Cardiac muscle cell (in vitro differentiated cells and primary cell): ENCODE results near the gene EIF5A2. TPM values are rescaled to one million over a fixed set of nuclear protein-coding genes. Genes with fewer than 3 reads are reported as not detected.

Source experiments
- DNase-seq, 2 donors: peaks; one replicate each; pipeline versions ENCODE4 v3.0.0 to v3.0.0-alpha.2; 2010 to 2017; ENCODE audit warnings: low read depth in 1 of 2, low spot score in 1 of 2
- H3K27ac ChIP-seq: fragments of 200-600 bp; sonication (generic); 2 replicates; pipeline ENCODE4 v1.5.1; 2016
- H3K27me3 ChIP-seq: fragments of 200-600 bp; sonication (generic); 2 replicates; pipeline ENCODE4 v1.6.0; 2016; ENCODE audit warnings: control low read depth
- H3K36me3 ChIP-seq: fragments of 200-600 bp; sonication (generic); 2 replicates; pipeline ENCODE4 v1.5.1; 2016; ENCODE audit warnings: control low read depth
- H3K4me1 ChIP-seq: fragments of 200-600 bp; sonication (generic); 2 replicates; pipeline ENCODE4 v1.8.1; 2017; ENCODE audit warnings: low read depth, mild to moderate bottlenecking, mixed run types
- H3K4me3 ChIP-seq: fragments of 200-600 bp; sonication (generic); 2 replicates; pipeline ENCODE4 v1.5.1; 2016; ENCODE audit warnings: mild to moderate bottlenecking
- H3K9me3 ChIP-seq: fragments of 200-600 bp; sonication (generic); 2 replicates; pipeline ENCODE4 v1.5.1; 2017; ENCODE audit warnings: low read depth, mild to moderate bottlenecking, control low read depth
- CTCF ChIP-seq: IDR thresholded peaks from 2 replicates; pipeline ENCODE4 v1.5.1; 2012; ENCODE audit warnings: low read depth, mild to moderate bottlenecking, low read length
- polyA plus RNA-seq: library from polyadenylated mRNA; unstranded; fragments of >200 nt; fragmentation: Nextera tagmentation; extraction: Ambion mirVana; gene quantifications from 2 replicates; pipeline ENCODE4 v1.2.1, GENCODE V29; 2016
- total RNA-seq: library from RNA; depleted of rRNA; stranded (reverse); fragments of >200 nt; gene quantifications from 2 replicates; pipeline ENCODE4 v1.2.3, GENCODE V29; 2016

Gene EIF5A2
- total and polyA plus RNA-seq, 2 experiments from 2014 or later = 1.3 to 7.3 TPM

- H3K9me3 ChIP-seq = no peaks in the 10 kb centered on the region
- no peaks in the 10 kb centered on the region for H3K36me3 ChIP-seq
- no peaks in the 10 kb centered on the region for H3K4me1 ChIP-seq
- H3K4me3 ChIP-seq = no peak overlapping the region
- DNase-seq = no peak
- TF ChIP-seq CTCF = no peak
- no peaks in the 10 kb centered on the region for H3K27me3 ChIP-seq
- H3K27ac ChIP-seq = no peak overlapping the region
Measured at GRCh38 chr3:170876537-170876936, 31.9 kb downstream of the EIF5A2 start.

GRCh38 chr3:170869645-170870593 is 38.5 kb downstream of the EIF5A2 start, which contains the start of gene RPL22L1:
Gene RPL22L1 (minus strand): TSS chr3:170870195. CDS start chr3:170870167, 28 bp downstream.
- peak within 1 kb of the TSS; percentile 52 for H3K4me3 ChIP-seq
- H3K27ac ChIP-seq = peak within 1 kb of the TSS; percentile 93
- peaks cover 8% of the 10 kb centered on the region for H3K4me1 ChIP-seq
- no peak for TF ChIP-seq CTCF
- no peaks in the 10 kb centered on the region for H3K9me3 ChIP-seq
- peak; percentile 96 to 97 for DNase-seq
- H3K27me3 ChIP-seq = no peaks in the 10 kb centered on the region
- peaks cover 26% of the 10 kb centered on the region for H3K36me3 ChIP-seq

GRCh38 chr3:170869239-170869590 is 39.2 kb downstream of the EIF5A2 start:
- peak overlapping the region; percentile 52 for H3K4me3 ChIP-seq
- H3K27ac ChIP-seq = peak overlapping the region; percentile 93
- DNase-seq = peak in 1 of 2 donors; percentile 9
- no peak for TF ChIP-seq CTCF
- H3K27me3 ChIP-seq = no peaks in the 10 kb centered on the region
- H3K4me1 ChIP-seq = peaks cover 8% of the 10 kb centered on the region
- H3K9me3 ChIP-seq = no peaks in the 10 kb centered on the region
- H3K36me3 ChIP-seq = peaks cover 26% of the 10 kb centered on the region

GRCh38 chr3:170868577-170869238 is 39.7 kb downstream of the EIF5A2 start:
- Histone ChIP-seq H3K36me3 (peaks cover 26% of the 10 kb centered on the region), H3K4me1 (peaks cover 8% of the 10 kb centered on the region), H3K27ac (peak overlapping the region; percentile 93), H3K27me3 (no peaks in the 10 kb centered on the region), H3K9me3 (no peaks in the 10 kb centered on the region), H3K4me3 (peak overlapping the region; percentile 52)
- no peak for DNase-seq
- no peak for TF ChIP-seq CTCF

GRCh38 chr3:170867143-170867937 is 41.1 kb downstream of the EIF5A2 start:
- peak overlapping the region; percentile 52 for H3K4me3 ChIP-seq

More at GRCh38 chr3:170867143-170867937, 41.1 kb downstream of the EIF5A2 start:
- Histone ChIP-seq H3K27me3 (no peaks in the 10 kb centered on the region), H3K27ac (peak overlapping the region; percentile 49), H3K9me3 (no peaks in the 10 kb centered on the region), H3K4me1 (peaks cover 14% of the 10 kb centered on the region), H3K36me3 (peaks cover 26% of the 10 kb centered on the region)
- DNase-seq = peak in 1 of 2 donors; percentile 10
- TF ChIP-seq CTCF = no peak
